Karpas-422 (cell line): ENCODE results near the gene VWA8. TPM values are rescaled to one million over a fixed set of nuclear protein-coding genes. Genes with fewer than 3 reads are reported as not detected.
"Not testable (repeated sequence)": the region's sequence is repeated elsewhere in the genome, so short reads cannot be mapped to it uniquely, and the experiment has no call there.

Experiments
- DNase-seq: peaks from one replicate; pipeline ENCODE4 v3.0.0-alpha.2; 2015
- H2AFZ ChIP-seq: fragments of 200-600 bp; sonication (generic); 2 replicates; pipeline ENCODE4 v1.6.1; 2014; ENCODE audit warnings: antibody characterized with exemption, low read length, mixed read lengths
- H3K27ac ChIP-seq: fragments of 200-600 bp; sonication (generic); 2 replicates; pipeline ENCODE4 v1.5.1; 2014; ENCODE audit warnings: mild to moderate bottlenecking, low read length, moderate library complexity
- H3K27me3 ChIP-seq: fragments of 200-600 bp; sonication (generic); 2 replicates; pipeline ENCODE4 v1.6.1; 2014; ENCODE audit warnings: low read length, mixed read lengths
- H3K36me3 ChIP-seq: fragments of 200-600 bp; sonication (generic); 2 replicates; pipeline ENCODE4 v1.6.1; 2014; ENCODE audit warnings: low read length, mixed read lengths; ENCODE audit not compliant: insufficient read depth
- H3K4me1 ChIP-seq: fragments of 200-600 bp; sonication (generic); 2 replicates; pipeline ENCODE4 v1.6.1; 2014; ENCODE audit warnings: mild to moderate bottlenecking, low read length, mixed read lengths
- H3K4me2 ChIP-seq: fragments of 200-600 bp; sonication (generic); 2 replicates; pipeline ENCODE4 v1.6.1; 2014; ENCODE audit warnings: low read length, low read depth, mild to moderate bottlenecking; ENCODE audit not compliant: poor library complexity, severe bottlenecking
- H3K4me3 ChIP-seq: fragments of 200-600 bp; sonication (generic); 2 replicates; pipeline ENCODE4 v1.5.1; 2014; ENCODE audit warnings: mild to moderate bottlenecking, antibody characterized with exemption, low read length, mixed read lengths
- H3K79me2 ChIP-seq: fragments of 200-600 bp; sonication (generic); 2 replicates; pipeline ENCODE4 v1.6.1; 2014; ENCODE audit warnings: mild to moderate bottlenecking, low read length, mixed read lengths
- H3K9ac ChIP-seq: fragments of 200-600 bp; sonication (generic); 2 replicates; pipeline ENCODE4 v1.6.0; 2014; ENCODE audit warnings: low read length
- H3K9me2 ChIP-seq: fragments of 200-600 bp; sonication (generic), shearing (Covaris generic); replicated peaks from 2 replicates; pipeline ENCODE4 v1.6.0; 2014; ENCODE audit warnings: mild to moderate bottlenecking, low read length, moderate library complexity; ENCODE audit not compliant: insufficient read depth
- H3K9me3 ChIP-seq: fragments of 300-700, 200-600 bp; sonication (generic); 2 replicates; pipeline ENCODE4 v1.6.1; 2014; ENCODE audit warnings: low read length, mixed read lengths
- H4K20me1 ChIP-seq: fragments of 200-600 bp; sonication (generic); 2 replicates; pipeline ENCODE4 v1.6.1; 2014; ENCODE audit warnings: mild to moderate bottlenecking, antibody characterized with exemption, low read length, low read depth; ENCODE audit not compliant: insufficient read depth
- total RNA-seq: library from RNA; depleted of rRNA; stranded (reverse); fragments of >200 nt; shearing (Covaris generic); gene quantifications from 2 replicates; pipeline ENCODE4 v1.2.3, GENCODE V29; 2014; ENCODE audit warnings: low replicate concordance

VWA8 gene
- total RNA-seq, 1 experiment from 2014 or later, result 35.7 TPM

DNA sequence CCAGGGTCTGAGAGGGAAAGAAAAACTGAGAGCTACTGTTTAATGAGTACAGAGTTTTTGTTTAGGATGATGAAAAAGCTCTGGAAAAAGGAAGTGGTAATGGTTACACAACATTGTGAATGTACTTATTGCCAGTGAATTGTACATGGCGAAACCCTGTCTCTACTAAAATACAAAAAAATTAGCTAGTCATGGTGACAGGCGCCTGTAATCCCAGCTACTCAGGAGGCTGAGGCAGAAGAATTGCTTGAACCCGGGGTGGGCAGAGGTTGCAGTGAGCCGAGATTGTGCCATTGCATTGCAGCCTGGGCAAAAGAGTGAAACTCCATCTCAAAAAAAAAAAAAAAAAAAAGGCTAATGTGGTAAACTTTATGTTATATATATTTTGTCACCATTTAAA lies 96.3 kb downstream of the VWA8 start:
- Histone ChIP-seq H3K27me3 (no peaks in the 10 kb centered on the region), H3K4me1 (peaks cover 29% of the 10 kb centered on the region), H3K4me2 (no peak overlapping the region), H2AFZ (no peak overlapping the region), H3K9ac (no peak overlapping the region), H3K9me2 (no peaks in the 10 kb centered on the region), H3K27ac (no peak overlapping the region), H3K4me3 (no peak overlapping the region), H3K79me2 (peaks cover 10% of the 10 kb centered on the region; the same call in 1 of the 2 replicates), H3K36me3 (peaks cover 15% of the 10 kb centered on the region; the same call in 1 of the 2 replicates), H3K9me3 (no peaks in the 10 kb centered on the region), H4K20me1 (no peaks in the 10 kb centered on the region)
- no peak for DNase-seq

DNA sequence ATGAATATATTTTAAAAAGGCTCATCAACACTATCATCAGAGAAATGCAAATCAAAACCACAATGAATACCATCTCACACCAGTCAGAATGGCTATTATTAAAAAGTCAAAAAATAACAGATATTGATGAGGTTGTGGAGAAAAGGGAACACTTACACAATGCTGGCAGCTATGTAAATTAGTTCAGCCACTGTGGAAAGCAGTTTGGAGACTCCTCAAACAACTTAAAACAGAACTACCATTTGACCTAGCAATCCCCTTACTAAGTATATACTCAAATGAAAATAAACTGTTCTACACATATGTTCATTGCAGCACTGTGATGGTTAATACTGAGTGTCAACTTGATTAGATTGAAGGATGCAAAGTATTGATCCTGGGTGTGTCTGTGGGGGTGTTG lies 98.2 kb downstream of the VWA8 start:
- H3K9ac ChIP-seq, H3K4me2 ChIP-seq: not testable (repeated sequence)
- H3K36me3 ChIP-seq, result peaks cover 19% of the 10 kb centered on the region; the same call in 1 of the 2 replicates

DNA sequence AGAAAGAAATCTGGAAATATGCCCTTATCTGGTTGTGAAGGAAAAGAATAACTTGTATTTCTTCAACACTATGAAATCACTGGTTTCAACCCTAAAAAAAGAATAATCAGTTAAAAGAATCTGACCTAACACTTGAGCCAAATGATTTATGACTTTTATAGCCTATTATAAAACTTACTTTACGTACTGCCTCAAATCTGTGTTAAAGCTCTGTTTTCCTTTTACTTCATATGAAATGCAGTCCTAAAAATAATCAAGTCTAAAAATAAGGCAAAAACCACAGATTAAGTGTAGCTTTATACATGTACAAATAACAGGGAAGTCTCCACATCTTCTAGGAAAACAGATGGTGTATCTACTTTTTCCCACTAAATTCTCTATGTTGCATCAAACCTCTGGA lies 101.3 kb downstream of the VWA8 start:
- Histone ChIP-seq H3K4me1 (peaks cover 31% of the 10 kb centered on the region), H3K9ac (no peak overlapping the region), H3K36me3 (peaks cover 15% of the 10 kb centered on the region; the same call in 1 of the 2 replicates), H3K4me3 (no peak overlapping the region), H2AFZ (no peak overlapping the region), H3K4me2 (no peak overlapping the region), H4K20me1 (no peaks in the 10 kb centered on the region), H3K9me2 (no peaks in the 10 kb centered on the region), H3K79me2 (peaks cover 10% of the 10 kb centered on the region; the same call in 1 of the 2 replicates), H3K27ac (no peak overlapping the region), H3K27me3 (no peaks in the 10 kb centered on the region), H3K9me3 (no peaks in the 10 kb centered on the region)
- DNase-seq, result no peak

More for the DNA sequence above, 98.2 kb downstream of the VWA8 start:
- not testable (repeated sequence) for H3K4me3 ChIP-seq, H3K9me3 ChIP-seq, H2AFZ ChIP-seq, H3K9me2 ChIP-seq, H3K27ac ChIP-seq, H3K27me3 ChIP-seq, DNase-seq, H4K20me1 ChIP-seq
- peaks cover 10% of the 10 kb centered on the region; the same call in 1 of the 2 replicates for H3K79me2 ChIP-seq
- H3K4me1 ChIP-seq, result peaks cover 31% of the 10 kb centered on the region

DNA sequence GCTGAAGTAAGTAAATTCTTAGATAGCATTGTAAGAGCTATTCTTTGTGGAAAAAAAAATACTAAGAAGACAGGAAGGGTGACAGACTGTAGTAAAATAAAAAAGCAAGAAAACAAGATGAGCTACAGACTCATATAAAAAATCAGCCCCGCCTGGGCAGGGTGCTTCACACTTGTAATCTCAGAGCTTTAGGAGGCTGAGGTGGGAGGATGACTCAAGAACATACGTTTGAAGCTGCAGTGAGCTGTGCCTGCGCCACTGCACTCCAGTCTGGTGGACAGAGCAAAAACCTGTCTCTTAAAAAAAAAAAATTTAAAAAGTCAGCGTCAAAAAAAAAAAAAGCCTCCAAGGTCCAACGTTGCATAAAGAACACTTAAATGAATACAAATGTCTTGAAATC lies 102.1 kb downstream of the VWA8 start:
- Histone ChIP-seq H3K4me1 (peaks cover 31% of the 10 kb centered on the region), H3K4me3 (no peak overlapping the region)

DNA sequence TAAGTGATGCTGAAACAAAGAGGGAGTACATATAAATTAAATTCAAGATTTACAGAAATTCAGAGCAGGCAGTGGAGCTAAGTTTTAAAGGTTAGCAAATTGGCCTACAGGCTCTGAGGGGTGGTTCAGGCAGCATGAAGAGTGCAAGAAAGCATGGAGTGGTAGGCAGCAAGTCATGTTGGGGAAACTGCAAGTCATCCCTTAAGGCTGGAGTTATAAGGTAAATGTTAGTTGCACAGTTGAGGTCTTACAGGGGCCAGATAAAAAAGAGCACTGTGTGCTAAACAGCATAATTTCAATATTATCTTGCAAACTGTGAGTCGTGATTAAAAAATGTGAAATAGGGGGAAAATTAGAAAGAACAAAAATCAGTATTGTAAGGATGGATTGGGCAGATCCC lies 106.2 kb downstream of the VWA8 start:
- H3K4me3 ChIP-seq, result no peak overlapping the region
- DNase-seq, result no peak
- H3K27ac ChIP-seq, result no peak overlapping the region
- no peaks in the 10 kb centered on the region for H4K20me1 ChIP-seq
- no peak overlapping the region for H3K4me2 ChIP-seq
- peaks cover 3% of the 10 kb centered on the region; the same call in 1 of the 2 replicates for H3K4me1 ChIP-seq
- no peaks in the 10 kb centered on the region for H3K9me2 ChIP-seq
- no peaks in the 10 kb centered on the region for H3K79me2 ChIP-seq
- H3K36me3 ChIP-seq, result peaks cover 24% of the 10 kb centered on the region; the same call in 1 of the 2 replicates
- H3K9me3 ChIP-seq, result no peaks in the 10 kb centered on the region
- H3K27me3 ChIP-seq, result no peaks in the 10 kb centered on the region
- no peak overlapping the region for H2AFZ ChIP-seq
- no peak overlapping the region for H3K9ac ChIP-seq

More for the DNA sequence above, 102.1 kb downstream of the VWA8 start:
- DNase-seq, result no peak
- H2AFZ ChIP-seq, result no peak overlapping the region
- no peaks in the 10 kb centered on the region for H4K20me1 ChIP-seq
- no peak overlapping the region for H3K27ac ChIP-seq
- no peak overlapping the region for H3K9ac ChIP-seq
- no peaks in the 10 kb centered on the region for H3K9me2 ChIP-seq
- H3K79me2 ChIP-seq, result peaks cover 10% of the 10 kb centered on the region; the same call in 1 of the 2 replicates
- H3K4me2 ChIP-seq, result no peak overlapping the region
- no peaks in the 10 kb centered on the region for H3K27me3 ChIP-seq
- peaks cover 15% of the 10 kb centered on the region; the same call in 1 of the 2 replicates for H3K36me3 ChIP-seq
- H3K9me3 ChIP-seq, result no peaks in the 10 kb centered on the region

DNA sequence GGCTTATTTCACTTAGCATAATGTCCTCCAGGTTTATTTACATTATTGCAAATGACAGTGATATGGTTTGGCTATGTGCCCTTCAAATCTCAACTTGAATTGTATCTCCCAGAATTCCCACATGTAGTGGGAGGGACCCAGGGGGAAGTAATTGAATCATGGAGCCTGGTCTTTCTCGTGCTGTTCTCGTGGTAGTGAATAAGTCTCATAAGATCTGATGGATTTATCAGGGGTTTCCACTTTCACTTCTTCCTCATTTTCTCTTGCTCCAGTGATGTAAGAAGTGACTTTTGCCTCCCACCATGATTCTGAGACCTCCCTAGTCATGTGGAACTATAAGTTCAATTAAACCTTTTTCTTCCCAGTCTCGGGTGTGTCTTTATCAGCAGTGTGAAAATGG lies 109.6 kb downstream of the VWA8 start:
- H3K4me2 ChIP-seq, result no peak overlapping the region
- H3K9me3 ChIP-seq, result no peaks in the 10 kb centered on the region
- H3K27ac ChIP-seq, result no peak overlapping the region
- no peaks in the 10 kb centered on the region for H3K9me2 ChIP-seq
- no peak overlapping the region for H3K4me3 ChIP-seq
- no peak overlapping the region for H3K9ac ChIP-seq
- H4K20me1 ChIP-seq, result no peaks in the 10 kb centered on the region
- no peak overlapping the region for H2AFZ ChIP-seq
- no peaks in the 10 kb centered on the region for H3K4me1 ChIP-seq
- no peaks in the 10 kb centered on the region for H3K79me2 ChIP-seq
- no peaks in the 10 kb centered on the region for H3K27me3 ChIP-seq
- peaks cover 19% of the 10 kb centered on the region; the same call in 1 of the 2 replicates for H3K36me3 ChIP-seq
- DNase-seq, result no peak

DNA sequence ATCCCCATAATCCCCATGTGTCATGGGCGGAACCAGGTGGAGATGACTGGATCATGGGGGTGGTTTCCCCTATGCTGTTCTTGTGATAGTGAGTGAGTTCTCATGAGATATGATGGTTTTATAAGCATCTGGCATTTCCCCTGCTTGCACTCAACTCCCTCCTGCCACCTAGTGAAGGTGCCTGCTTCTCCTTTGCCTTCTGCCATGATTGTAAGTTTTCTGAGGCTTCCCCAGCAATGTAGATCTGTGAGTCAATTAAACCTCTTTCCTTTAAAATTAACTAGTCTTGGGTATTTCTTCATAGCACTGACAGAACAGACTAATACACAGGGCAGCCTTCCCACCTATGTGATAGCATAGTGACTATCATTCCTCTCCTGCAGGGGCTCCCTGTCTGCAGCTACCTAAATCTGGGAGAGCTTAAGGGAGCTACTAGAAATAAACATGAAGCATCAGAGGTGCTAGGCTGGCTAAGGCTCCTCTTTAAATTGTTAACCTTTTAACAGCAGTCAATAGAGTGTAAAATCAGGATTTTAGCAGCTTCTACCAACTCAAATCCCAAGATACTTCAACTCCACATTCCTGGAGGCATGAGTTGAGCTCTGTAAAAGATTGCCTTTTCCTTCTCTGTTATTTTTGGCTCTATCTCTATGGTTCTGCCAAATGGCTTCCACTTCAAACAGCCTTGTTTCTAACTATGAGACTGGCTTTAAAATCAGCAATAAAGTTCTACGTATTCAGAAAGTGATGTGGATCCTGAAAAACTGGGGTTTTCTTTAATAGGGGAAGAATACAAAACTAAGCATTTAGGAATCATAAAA lies 112.3 kb downstream of the VWA8 start:
- Histone ChIP-seq H3K79me2 (peaks cover 15% of the 10 kb centered on the region), H3K4me1 (no peaks in the 10 kb centered on the region), H3K4me3 (no peak overlapping the region), H3K27me3 (no peaks in the 10 kb centered on the region), H3K36me3 (0 out of 2 replicates have a peak, but pooled peaks cover 8% of the 10 kb centered on the region), H3K9me2 (no peaks in the 10 kb centered on the region), H3K4me2 (no peak overlapping the region), H3K9me3 (no peaks in the 10 kb centered on the region), H3K27ac (no peak overlapping the region), H4K20me1 (no peaks in the 10 kb centered on the region), H2AFZ (no peak overlapping the region), H3K9ac (no peak overlapping the region)
- DNase-seq, result peak; percentile 43

DNA sequence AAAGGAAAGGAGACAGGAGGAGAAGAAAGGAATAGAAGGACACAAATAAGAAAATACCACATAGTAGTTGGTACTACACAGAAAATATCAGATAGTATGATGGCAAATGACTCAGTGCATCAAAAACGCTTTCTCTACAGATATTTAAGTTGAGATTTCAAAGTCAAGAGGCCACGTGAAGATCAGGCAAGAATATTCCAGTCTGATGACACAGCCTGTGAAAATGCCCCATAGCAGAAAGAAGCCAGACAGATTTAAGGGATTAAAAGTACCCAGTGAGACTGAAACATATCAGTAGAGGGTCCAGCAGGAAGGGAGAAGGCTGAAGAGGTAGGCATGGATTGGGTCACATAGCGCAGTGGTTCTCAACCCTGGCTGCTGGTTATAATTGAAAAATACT lies 113.7 kb downstream of the VWA8 start:
- no peaks in the 10 kb centered on the region for H3K9me2 ChIP-seq
- peaks cover 28% of the 10 kb centered on the region for H3K79me2 ChIP-seq
- H3K9me3 ChIP-seq, result no peaks in the 10 kb centered on the region
- no peak for DNase-seq
- no peak overlapping the region for H3K9ac ChIP-seq
- no peaks in the 10 kb centered on the region for H3K27me3 ChIP-seq
- H3K4me2 ChIP-seq, result no peak overlapping the region
- H3K4me1 ChIP-seq, result peaks cover 4% of the 10 kb centered on the region; the same call in 1 of the 2 replicates
- no peak overlapping the region for H3K4me3 ChIP-seq
- no peak overlapping the region for H3K27ac ChIP-seq
- 0 out of 2 replicates have a peak, but pooled peaks cover 1% of the 10 kb centered on the region for H3K36me3 ChIP-seq
- H4K20me1 ChIP-seq, result no peaks in the 10 kb centered on the region
- H2AFZ ChIP-seq, result no peak overlapping the region
